OCI-LY7 (cell line): ENCODE measurements around the gene RASSF5. TPM values are rescaled to one million over a fixed set of nuclear protein-coding genes. Genes with fewer than 3 reads are reported as not detected.

ENCODE experiments used
- BruUV-seq: library from RNA; stranded (reverse); fragments of 400-500 nt; replicated peaks from 2 replicates; lab custom pipeline; 2021; lab: Mats Ljungman, UMichigan
- CTCF ChIA-PET: fragments of 300-600 bp; sonication (Branson Sonifier 250); formaldehyde crosslinking; loops from one replicate; lab custom pipeline; 2022; ENCODE audit warnings: antibody characterized with exemption; ENCODE audit not compliant: unreplicated experiment; lab: Charles Lee
- POLR2A ChIA-PET: fragments of 300-600 bp; sonication (Branson Sonifier 250); formaldehyde crosslinking; loops from one replicate; lab custom pipeline; 2022; ENCODE audit warnings: antibody characterized with exemption; lab: Charles Lee
- DNase-seq: peaks from one replicate; pipeline ENCODE4 v3.0.0-alpha.2; 2015; ENCODE audit warnings: low spot score
- H2AFZ ChIP-seq: fragments of 200-600 bp; sonication (generic), shearing (Covaris generic); 2 replicates; pipeline ENCODE4 v1.6.1; 2014; ENCODE audit warnings: mild to moderate bottlenecking, antibody characterized with exemption, low read length, moderate library complexity
- H3K27ac ChIP-seq: fragments of 200-600 bp; sonication (generic); 2 replicates; pipeline ENCODE4 v1.5.1; 2014; ENCODE audit warnings: mixed run types, low read depth, mild to moderate bottlenecking, moderate library complexity, low read length, inconsistent platforms; ENCODE audit not compliant: poor library complexity, severe bottlenecking
- H3K36me3 ChIP-seq: fragments of 200-600 bp; sonication (generic); 2 replicates; pipeline ENCODE4 v1.6.1; 2014; ENCODE audit warnings: mild to moderate bottlenecking, antibody characterized with exemption, low read length, moderate library complexity, mixed read lengths; ENCODE audit not compliant: insufficient read depth
- H3K4me1 ChIP-seq: fragments of 200-600 bp; sonication (generic); 2 replicates; pipeline ENCODE4 v1.5.1; 2014; ENCODE audit warnings: mild to moderate bottlenecking, low read length; ENCODE audit not compliant: insufficient read depth, poor library complexity, severe bottlenecking
- H3K4me2 ChIP-seq: fragments of 200-600 bp; sonication (generic); 2 replicates; pipeline ENCODE4 v1.6.1; 2014; ENCODE audit warnings: mild to moderate bottlenecking, low read length
- H3K4me3 ChIP-seq: fragments of 200-600 bp; sonication (generic); 2 replicates; pipeline ENCODE4 v1.5.1; 2014; ENCODE audit warnings: mild to moderate bottlenecking, low read depth, low read length; ENCODE audit not compliant: poor library complexity, severe bottlenecking
- H3K79me2 ChIP-seq: fragments of 200-600 bp; sonication (generic); 2 replicates; pipeline ENCODE4 v1.6.1; 2016; ENCODE audit warnings: low read depth, mild to moderate bottlenecking, low read length, moderate library complexity, mixed read lengths; ENCODE audit not compliant: insufficient read depth
- H3K9me2 ChIP-seq: fragments of 200-600 bp; sonication (generic); 2 replicates; pipeline ENCODE4 v1.6.1; 2016; ENCODE audit warnings: mild to moderate bottlenecking, low read length, mixed read lengths; ENCODE audit not compliant: insufficient read depth
- H3K9me3 ChIP-seq: fragments of 200-600 bp; sonication (generic); 2 replicates; pipeline ENCODE4 v1.6.1; 2014; ENCODE audit warnings: mild to moderate bottlenecking, mixed run types, low read length, mixed read lengths
- H4K20me1 ChIP-seq: fragments of 200-600 bp; sonication (generic); 2 replicates; pipeline ENCODE4 v1.6.1; 2014; ENCODE audit warnings: mild to moderate bottlenecking, antibody characterized with exemption, low read length, moderate library complexity, mixed read lengths; ENCODE audit not compliant: insufficient read depth
- CTCF ChIP-seq: fragments of 200-600 bp; sonication (generic); conservative IDR thresholded peaks from 2 replicates; pipeline ENCODE4 v1.5.1; 2014; ENCODE audit warnings: mild to moderate bottlenecking, antibody characterized with exemption, low read length, moderate library complexity, mixed read lengths
- EZH2phosphoT487 ChIP-seq: fragments of 200-600 bp; sonication (generic); IDR thresholded peaks from 2 replicates; pipeline ENCODE4 v1.6.1; 2018; ENCODE audit warnings: low read depth, borderline replicate concordance, mild to moderate bottlenecking, mixed run types, antibody characterized with exemption, low read length, moderate library complexity, mixed read lengths
- intact Hi-C: fragments of 100-400 bp; cut with micrococcal nuclease; formaldehyde crosslinking; loops from one replicate; pipeline ENCODE4 v1.10.0; 2022; ENCODE audit not compliant: unreplicated experiment
- total RNA-seq, 2 experiments: library from RNA; depleted of rRNA in 1 of 2; stranded (reverse); fragments of >200 nt in 1 of 2; shearing (Covaris generic) in 1 of 2; gene quantifications; 2 replicates each; pipeline ENCODE4 v1.2.3, GENCODE V29; 2014 to 2022

RASSF5 gene
- total RNA-seq, 2 experiments from 2014 or later, result 19.8 to 25.7 TPM

GRCh38 chr1:206559672-206559995 lies 52.3 kb downstream of the RASSF5 start:
- peaks cover 7% of the 10 kb centered on the region; the same call in 1 of the 2 replicates for H3K79me2 ChIP-seq
- POLR2A ChIA-PET, result interaction anchor here (0.6 to 0.8 kb wide), 3 partner anchors 10 to 70 kb away, joined by 3 to 4 read pairs (median 3); no protein-coding TSS in a partner anchor
- no peak for DNase-seq

DNA sequence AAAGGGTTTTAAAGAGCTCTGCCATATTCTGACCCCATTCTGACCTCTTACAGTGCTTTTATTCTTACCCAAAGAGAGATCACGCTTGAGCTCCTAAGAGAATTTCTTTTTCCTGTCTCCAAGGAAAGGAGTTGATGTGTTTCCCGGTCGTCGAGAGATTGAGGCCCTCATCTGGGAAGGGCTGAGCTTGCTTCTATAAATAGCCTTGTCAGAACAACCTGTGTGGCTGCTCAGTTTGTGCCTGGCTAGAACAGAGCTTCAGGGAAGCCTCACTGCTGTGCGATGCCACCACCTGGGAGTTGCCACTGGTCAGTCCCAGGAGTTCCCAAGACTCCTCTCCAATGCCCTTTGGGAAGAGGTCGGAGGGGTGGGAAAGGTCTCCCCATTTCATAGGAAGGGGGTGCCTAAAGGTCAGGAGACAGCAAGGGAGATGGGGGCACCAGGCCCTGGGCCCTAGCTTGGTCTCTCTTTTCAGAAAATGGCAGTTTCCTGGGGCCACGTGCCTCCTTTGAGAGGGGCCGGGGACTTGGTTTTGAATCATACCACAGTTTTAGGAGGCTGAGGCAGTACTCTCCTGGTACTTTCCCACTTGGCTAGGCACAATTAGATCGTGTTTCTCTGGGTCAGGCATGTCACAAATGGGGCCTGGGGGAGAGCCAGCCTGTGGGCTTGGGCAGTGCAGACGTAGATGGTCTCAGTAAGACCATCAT lies 52.8 kb downstream of the RASSF5 start:
- Histone ChIP-seq H3K4me3 (peak overlapping the region; percentile 92), H3K9me3 (no peaks in the 10 kb centered on the region), H3K4me2 (peak overlapping the region; percentile 99), H3K9me2 (no peaks in the 10 kb centered on the region), H3K79me2 (peaks cover 7% of the 10 kb centered on the region; the same call in 1 of the 2 replicates), H2AFZ (no peak overlapping the region), H3K4me1 (peaks cover 72% of the 10 kb centered on the region), H4K20me1 (no peaks in the 10 kb centered on the region), H3K27ac (peak overlapping the region; percentile 72), H3K36me3 (peaks cover 6% of the 10 kb centered on the region)
- intact Hi-C loops, result no loop called here
- TF ChIP-seq CTCF, result no peak
- no peak for TF ChIP-seq EZH2phosphoT487
- DNase-seq, result no peak
- CTCF ChIA-PET, result interaction anchor here (0.5 to 0.6 kb wide), 2 partner anchors 53 to 601 kb away, joined by 5 to 7 read pairs; no protein-coding TSS in a partner anchor
- POLR2A ChIA-PET, result interaction anchor here (0.6 to 1.2 kb wide), 6 partner anchors 10 to 761 kb away, joined by 3 to 4 read pairs (median 3); partner anchors contain the start of gene CD55
- BruUV-seq, result no TSS peak

More at GRCh38 chr1:206559672-206559995, 52.3 kb downstream of the RASSF5 start:
- no peak overlapping the region for H2AFZ ChIP-seq
- TF ChIP-seq CTCF (no peak), EZH2phosphoT487 (no peak)
- H3K4me1 ChIP-seq, result peaks cover 77% of the 10 kb centered on the region
- intact Hi-C loops, result loop anchor here (5.0 kb wide), 1 partner anchor 123 kb away; the partner anchor contains the start of gene MAPKAPK2
- H3K9me3 ChIP-seq, result no peaks in the 10 kb centered on the region
- peaks cover 6% of the 10 kb centered on the region for H3K36me3 ChIP-seq
- H3K4me2 ChIP-seq, result peak overlapping the region; percentile 99
- no peaks in the 10 kb centered on the region for H3K9me2 ChIP-seq
- H3K4me3 ChIP-seq, result peak overlapping the region; percentile 92
- CTCF ChIA-PET, result interaction anchor here (0.6 kb wide), 1 partner anchor 601 kb away, joined by 5 read pairs; no protein-coding TSS in a partner anchor
- H4K20me1 ChIP-seq, result no peaks in the 10 kb centered on the region
- peak overlapping the region; percentile 72 for H3K27ac ChIP-seq
- BruUV-seq, result no TSS peak
